GM23338 (cell line): ENCODE data around the gene HOXA1. TPM values are rescaled to one million over a fixed set of nuclear protein-coding genes. Genes with fewer than 3 reads are reported as not detected.

Experiments used
- ATAC-seq: fragments of 200-7000 bp; cut with Tn5 transposase; 3 replicates; pipeline ENCODE4 v1.9.1; 2020
- DNase-seq: peaks from one replicate; pipeline ENCODE4 v3.0.0-alpha.2; 2015; ENCODE audit warnings: low spot score
- H2AFZ ChIP-seq: fragments of 200-600 bp; sonication (generic); 2 replicates; pipeline ENCODE4 v1.8.0; 2016; ENCODE audit warnings: antibody characterized with exemption, mild to moderate bottlenecking, moderate library complexity
- H3F3A ChIP-seq: fragments of 200-600 bp; sonication (generic); replicated peaks from 2 replicates; pipeline ENCODE4 v1.8.0; 2017; ENCODE audit warnings: antibody characterized with exemption, mixed run types, low read depth
- H3K27ac ChIP-seq: fragments of 200-600 bp; sonication (generic); 2 replicates; pipeline ENCODE4 v1.6.1; 2016; ENCODE audit warnings: low read depth
- H3K27me3 ChIP-seq: fragments of 200-600 bp; sonication (generic); 2 replicates; pipeline ENCODE4 v1.8.0; 2016; ENCODE audit warnings: mild to moderate bottlenecking, mixed run types, moderate library complexity; ENCODE audit not compliant: insufficient read depth
- H3K36me3 ChIP-seq: fragments of 200-600 bp; sonication (generic); 2 replicates; pipeline ENCODE4 v1.8.0; 2016; ENCODE audit warnings: mild to moderate bottlenecking; ENCODE audit not compliant: insufficient read depth
- H3K4me1 ChIP-seq: fragments of 200-600 bp; sonication (generic); 2 replicates; pipeline ENCODE4 v1.8.0; 2016; ENCODE audit warnings: mild to moderate bottlenecking, moderate library complexity; ENCODE audit not compliant: insufficient read depth
- H3K4me2 ChIP-seq: fragments of 200-600 bp; sonication (generic); 2 replicates; pipeline ENCODE4 v1.7.1; 2017; ENCODE audit warnings: mixed run types
- H3K4me3 ChIP-seq: fragments of 200-600 bp; sonication (generic); 2 replicates; pipeline ENCODE4 v1.6.1; 2016; ENCODE audit warnings: mixed run types
- H3K79me2 ChIP-seq: fragments of 200-600 bp; sonication (generic); replicated peaks from 2 replicates; pipeline ENCODE4 v1.8.0; 2017; ENCODE audit warnings: mild to moderate bottlenecking; ENCODE audit not compliant: insufficient read depth
- H3K9me2 ChIP-seq: fragments of 200-600 bp; sonication (generic); 2 replicates; pipeline ENCODE4 v1.8.0; 2017; ENCODE audit not compliant: insufficient read depth
- H4K20me1 ChIP-seq: fragments of 200-600 bp; sonication (generic); replicated peaks from 2 replicates; pipeline ENCODE4 v1.8.0; 2017; ENCODE audit warnings: mild to moderate bottlenecking; ENCODE audit not compliant: insufficient read depth
- H3K27ac Mint-ChIP-seq: 2 replicates; pipeline ENCODE4 v1.8.0; 2020; ENCODE audit warnings: inconsistent platforms, mild to moderate bottlenecking, moderate library complexity, mixed read lengths
- H3K27me3 Mint-ChIP-seq: 3 replicates; pipeline ENCODE4 v1.8.0; 2022; ENCODE audit warnings: low read depth, mild to moderate bottlenecking, moderate library complexity, mixed read lengths, inconsistent platforms; ENCODE audit not compliant: insufficient read depth, poor library complexity
- H3K36me3 Mint-ChIP-seq: 3 replicates; pipeline ENCODE4 v1.8.0; 2021; ENCODE audit warnings: low read depth, mild to moderate bottlenecking, inconsistent platforms, moderate library complexity, mixed read lengths
- H3K4me1 Mint-ChIP-seq: 3 replicates; pipeline ENCODE4 v1.8.0; 2020; ENCODE audit warnings: mild to moderate bottlenecking, inconsistent platforms, mixed read lengths
- H3K4me3 Mint-ChIP-seq: 3 replicates; pipeline ENCODE4 v1.8.0; 2021; ENCODE audit warnings: moderate library complexity, mild to moderate bottlenecking, inconsistent platforms, mixed read lengths
- H3K9me3 Mint-ChIP-seq: 3 replicates; pipeline ENCODE4 v1.8.0; 2020; ENCODE audit warnings: moderate library complexity, mild to moderate bottlenecking, inconsistent platforms, mixed read lengths
- CREB1 ChIP-seq: fragments of 250-450 bp; sonication (Bioruptor Pico); IDR thresholded peaks from 2 replicates; pipeline ENCODE4 v1.5.0; 2020; ENCODE audit warnings: low read depth, mild to moderate bottlenecking, moderate library complexity
- CTCF ChIP-seq, 2 experiments: fragments of 200-600 bp in 1 of 2; sonication (generic) in 1 of 2; conservative IDR thresholded peaks; 2 replicates each; pipeline versions ENCODE4 v1.5.1 to v1.6.1; 2016 to 2017; ENCODE audit warnings: antibody characterized with exemption in 2 of 2, low read depth in 2 of 2, mild to moderate bottlenecking in 2 of 2, moderate library complexity in 1 of 2
- ETS1 ChIP-seq: IDR thresholded peaks from 2 replicates; pipeline ENCODE4 v1.6.1; 2016; ENCODE audit warnings: antibody characterized with exemption
- EZH2phosphoT487 ChIP-seq: fragments of 200-600 bp; sonication (generic); IDR thresholded peaks from one replicate; pipeline ENCODE4 v1.8.1; 2018; ENCODE audit warnings: antibody characterized with exemption; ENCODE audit not compliant: unreplicated experiment
- JUNB ChIP-seq: IDR thresholded peaks from one replicate; pipeline ENCODE4 v1.6.1; 2016; ENCODE audit warnings: antibody characterized with exemption; ENCODE audit not compliant: unreplicated experiment
- POLR2AphosphoS5 ChIP-seq: IDR thresholded peaks from 2 replicates; pipeline ENCODE4 v1.6.1; 2016; ENCODE audit warnings: antibody characterized with exemption, low read depth
- REST ChIP-seq: IDR thresholded peaks from one replicate; pipeline ENCODE4 v1.6.1; 2018; ENCODE audit warnings: antibody characterized with exemption; ENCODE audit not compliant: unreplicated experiment
- STAT1 ChIP-seq: IDR thresholded peaks from one replicate; pipeline ENCODE4 v1.6.1; 2016; ENCODE audit warnings: antibody characterized with exemption; ENCODE audit not compliant: unreplicated experiment
- ZNF114 ChIP-seq: fragments of 250-450 bp; sonication (Bioruptor Pico); IDR thresholded peaks from 2 replicates; pipeline ENCODE4 v1.5.0; 2020; ENCODE audit warnings: mild to moderate bottlenecking, moderate library complexity
- polyA plus RNA-seq: library from polyadenylated mRNA; unstranded; fragments of >200 nt; fragmentation: Nextera tagmentation; extraction: Ambion mirVana; gene quantifications from 2 replicates; pipeline ENCODE4 v1.2.1, GENCODE V29; 2016
- total RNA-seq: library from RNA; depleted of rRNA; stranded (reverse); fragments of >200 nt; shearing (Covaris generic); gene quantifications from 2 replicates; pipeline ENCODE4 v1.2.3, GENCODE V29; 2014

The HOXA1 gene
- total and polyA plus RNA-seq, 2 experiments from 2014 or later = not detected

GRCh38 chr7:27065709-27066108, 30.1 kb downstream of the HOXA1 start (continued):
- TF ChIP-seq STAT1 = no peak
- TF ChIP-seq ETS1 = no peak
- TF ChIP-seq EZH2phosphoT487 = no peak

- Histone ChIP-seq H3K79me2 (no peaks in the 10 kb centered on the region), H3K27ac (no peak overlapping the region), H4K20me1 (no peaks in the 10 kb centered on the region), H3K4me2 (no peak overlapping the region), H3K36me3 (no peaks in the 10 kb centered on the region), H2AFZ (no peak overlapping the region), H3K4me3 (no peak overlapping the region), H3F3A (no peaks in the 10 kb centered on the region), H3K4me1 (no peaks in the 10 kb centered on the region), H3K9me2 (no peaks in the 10 kb centered on the region), H3K27me3 (no peaks in the 10 kb centered on the region)
- peaks cover 5% of the 10 kb centered on the region for H3K27me3 Mint-ChIP-seq
- no peak overlapping the region for H3K4me3 Mint-ChIP-seq
- no peaks in the 10 kb centered on the region for H3K4me1 Mint-ChIP-seq
- H3K36me3 Mint-ChIP-seq = no peaks in the 10 kb centered on the region
- ATAC-seq (no peak), DNase-seq (no peak)
- H3K9me3 Mint-ChIP-seq = no peaks in the 10 kb centered on the region
- no peak overlapping the region for H3K27ac Mint-ChIP-seq
- TF ChIP-seq ETS1 (no peak), EZH2phosphoT487 (no peak), ZNF114 (CRISPR knock-in tag) (no peak)
These were observed 31.1 kb downstream of the HOXA1 start for GRCh38 chr7:27064661-27065060.

- H3K36me3 Mint-ChIP-seq = no peaks in the 10 kb centered on the region
- H2AFZ ChIP-seq = no peak overlapping the region
- H4K20me1 ChIP-seq = no peaks in the 10 kb centered on the region
- H3K4me3 Mint-ChIP-seq = no peak overlapping the region
- H3F3A ChIP-seq = no peaks in the 10 kb centered on the region
- DNase-seq (no peak), ATAC-seq (no peak)
- no peak overlapping the region for H3K27ac ChIP-seq
- no peak overlapping the region for H3K4me3 ChIP-seq
- no peak overlapping the region for H3K27ac Mint-ChIP-seq
- no peaks in the 10 kb centered on the region for H3K36me3 ChIP-seq
- H3K9me2 ChIP-seq = no peaks in the 10 kb centered on the region
- no peaks in the 10 kb centered on the region for H3K4me1 Mint-ChIP-seq
- no peak overlapping the region for H3K4me2 ChIP-seq
- peaks cover 5% of the 10 kb centered on the region for H3K27me3 Mint-ChIP-seq
- H3K79me2 ChIP-seq = no peaks in the 10 kb centered on the region
- no peaks in the 10 kb centered on the region for H3K9me3 Mint-ChIP-seq
- no peaks in the 10 kb centered on the region for H3K27me3 ChIP-seq
- no peaks in the 10 kb centered on the region for H3K4me1 ChIP-seq
- TF ChIP-seq ETS1 (no peak), JUNB (no peak), CTCF (conservative IDR thresholded peaks at IDR 0.05; ENCODE audit: low read depth in 2 of 2) (no peak), CREB1 (CRISPR knock-in tag) (no peak), REST (no peak), EZH2phosphoT487 (no peak), POLR2AphosphoS5 (no peak), ZNF114 (CRISPR knock-in tag) (no peak)
These were observed 31.6 kb downstream of the HOXA1 start for GRCh38 chr7:27064159-27064558.
